PC-9 (cell line): ENCODE results near the gene USP8.

Experiments
- CTCF ChIP-seq: fragments of 200-600 bp; sonication (generic); conservative IDR thresholded peaks from 2 replicates; pipeline ENCODE4 v1.6.1; 2017; ENCODE audit warnings: mixed run types, antibody characterized with exemption, mild to moderate bottlenecking, moderate library complexity
- EZH2 ChIP-seq: fragments of 200-600 bp; sonication (generic); IDR thresholded peaks from 2 replicates; pipeline ENCODE4 v1.8.0; 2017; ENCODE audit warnings: antibody characterized with exemption, low read depth

- TF ChIP-seq EZH2 (no peak), CTCF (no peak)
These were observed 69.4 kb downstream of the USP8 start for GRCh38 chr15:50493625-50494024.
